ENCODE measurements around the gene PRKACB.

- TF ChIP-seq, protein P1, sequence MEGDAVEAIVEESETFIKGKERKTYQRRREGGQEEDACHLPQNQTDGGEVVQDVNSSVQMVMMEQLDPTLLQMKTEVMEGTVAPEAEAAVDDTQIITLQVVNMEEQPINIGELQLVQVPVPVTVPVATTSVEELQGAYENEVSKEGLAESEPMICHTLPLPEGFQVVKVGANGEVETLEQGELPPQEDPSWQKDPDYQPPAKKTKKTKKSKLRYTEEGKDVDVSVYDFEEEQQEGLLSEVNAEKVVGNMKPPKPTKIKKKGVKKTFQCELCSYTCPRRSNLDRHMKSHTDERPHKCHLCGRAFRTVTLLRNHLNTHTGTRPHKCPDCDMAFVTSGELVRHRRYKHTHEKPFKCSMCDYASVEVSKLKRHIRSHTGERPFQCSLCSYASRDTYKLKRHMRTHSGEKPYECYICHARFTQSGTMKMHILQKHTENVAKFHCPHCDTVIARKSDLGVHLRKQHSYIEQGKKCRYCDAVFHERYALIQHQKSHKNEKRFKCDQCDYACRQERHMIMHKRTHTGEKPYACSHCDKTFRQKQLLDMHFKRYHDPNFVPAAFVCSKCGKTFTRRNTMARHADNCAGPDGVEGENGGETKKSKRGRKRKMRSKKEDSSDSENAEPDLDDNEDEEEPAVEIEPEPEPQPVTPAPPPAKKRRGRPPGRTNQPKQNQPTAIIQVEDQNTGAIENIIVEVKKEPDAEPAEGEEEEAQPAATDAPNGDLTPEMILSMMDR (IDR thresholded peaks at IDR 0.05; ENCODE audit: borderline replicate concordance, extremely low read depth, low read length, poor library complexity, severe bottlenecking) = no peak
- TF ChIP-seq EZH2 (IDR thresholded peaks at IDR 0.05; ENCODE audit: borderline replicate concordance, low read depth, low read length, severe bottlenecking) = no peak
Measured at GRCh38 chr1:84163123-84163931, 19.3 kb downstream of the PRKACB start.

Measured in DND-41 (cell line).